Adipose tissue (tissue), 3 donors: ENCODE measurements around the gene SPNS2. TPM values are rescaled to one million over a fixed set of nuclear protein-coding genes. Genes with fewer than 3 reads are reported as not detected.

ENCODE experiments used
- H3K27ac ChIP-seq: one replicate; pipeline ENCODE4 v1.5.1; 2013; ENCODE audit warnings: low read depth, low read length
- WGBS, 3 donors: extraction: QIAGEN DNeasy Blood & Tissue Kit; methylation state at CpG; one replicate each; pipeline ENCODE4 v1.1.7; 2013; 5-methylcytosine and 5-hydroxymethylcytosine counted together
- polyA plus RNA-seq, 3 donors: library from polyadenylated mRNA; stranded (reverse); fragments of 200-250 nt; gene quantifications; one replicate each; pipeline ENCODE4 v1.2.3, GENCODE V29; 2013
- donor health status: healthy with polysubstance abuse.
- donor health status: Bipolar disorder and iron deficiency.
- donor health status: healthy.

Gene SPNS2
- polyA plus RNA-seq, 3 donors = 13.5 to 32.8 (median 26.9) TPM

DNA sequence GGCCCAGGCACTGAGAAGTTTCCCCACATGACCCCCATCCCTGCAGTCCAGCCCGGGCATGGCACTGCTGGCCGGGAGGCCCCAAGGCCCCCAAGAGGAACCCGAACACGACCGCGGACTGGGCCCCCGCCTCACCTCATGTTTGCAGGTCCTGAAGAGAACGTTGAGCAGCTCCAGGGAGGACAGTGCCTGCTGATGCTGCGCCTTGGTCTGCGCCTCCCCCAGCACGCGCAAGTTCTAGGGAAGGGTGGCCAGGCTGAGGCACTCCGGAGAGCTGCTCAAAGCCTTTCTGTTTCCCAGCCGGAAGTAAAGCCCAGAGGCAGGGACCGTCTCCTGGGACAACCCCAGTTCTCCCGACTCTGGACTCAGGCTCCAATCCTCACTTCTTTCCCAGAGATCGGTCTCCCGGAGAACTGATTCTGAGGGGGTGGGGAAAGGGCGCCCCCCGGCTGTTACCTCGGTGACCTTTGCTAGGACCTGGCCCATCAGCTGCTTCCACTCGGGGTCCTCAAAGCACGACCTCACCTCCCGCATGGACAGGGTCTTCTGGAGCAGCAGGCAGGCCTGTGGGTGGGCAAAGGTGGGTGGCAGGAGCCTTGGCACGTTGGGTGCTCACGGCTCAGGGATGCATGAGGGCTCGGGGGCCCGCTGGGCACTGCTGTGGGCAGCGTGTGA, 42.8 kb downstream of the SPNS2 start:
- 64 to 78% (median 67%) methylated on average over 29 of the region's 29 CpGs for WGBS, 3 donors
- no peak overlapping the region for H3K27ac ChIP-seq

DNA sequence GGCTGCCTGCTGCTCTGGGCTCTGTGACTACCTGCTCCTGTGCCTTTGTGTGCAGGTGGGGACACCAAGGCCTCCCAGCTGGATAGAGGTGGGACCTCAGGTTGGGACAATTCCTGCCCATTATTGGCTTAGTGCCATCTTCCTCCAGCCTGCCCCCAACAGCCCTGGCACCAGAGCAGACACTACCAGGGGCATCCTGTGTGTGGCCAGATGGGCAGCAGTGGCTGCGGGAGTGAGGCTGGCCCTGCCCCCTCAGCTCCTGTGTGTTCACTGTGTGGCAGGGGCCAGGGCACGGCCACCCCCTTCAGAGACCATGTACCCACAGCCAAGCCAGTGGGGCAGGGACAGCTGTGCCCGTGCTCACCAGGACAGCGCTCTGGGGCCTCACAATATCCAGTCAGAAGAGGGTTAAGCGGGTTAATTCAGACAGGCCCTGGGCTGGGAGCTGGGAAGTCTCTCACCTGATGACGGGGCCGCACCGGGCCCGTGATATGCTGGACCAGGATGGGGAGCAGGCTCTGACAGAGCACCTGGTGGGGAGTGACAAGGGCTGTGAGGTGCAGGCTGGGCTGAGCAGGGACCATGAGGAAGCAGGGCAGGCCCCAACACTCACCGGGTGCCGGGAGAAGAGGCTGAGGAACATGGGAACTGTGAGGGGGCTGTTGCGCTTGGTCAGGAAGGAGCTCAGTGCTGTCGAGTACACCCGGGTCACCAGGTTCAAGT, 43.5 kb downstream of the SPNS2 start:
- H3K27ac ChIP-seq = no peak overlapping the region
- 90 to 95% (median 92%) methylated on average over 14 of the region's 14 CpGs for WGBS, 3 donors

DNA sequence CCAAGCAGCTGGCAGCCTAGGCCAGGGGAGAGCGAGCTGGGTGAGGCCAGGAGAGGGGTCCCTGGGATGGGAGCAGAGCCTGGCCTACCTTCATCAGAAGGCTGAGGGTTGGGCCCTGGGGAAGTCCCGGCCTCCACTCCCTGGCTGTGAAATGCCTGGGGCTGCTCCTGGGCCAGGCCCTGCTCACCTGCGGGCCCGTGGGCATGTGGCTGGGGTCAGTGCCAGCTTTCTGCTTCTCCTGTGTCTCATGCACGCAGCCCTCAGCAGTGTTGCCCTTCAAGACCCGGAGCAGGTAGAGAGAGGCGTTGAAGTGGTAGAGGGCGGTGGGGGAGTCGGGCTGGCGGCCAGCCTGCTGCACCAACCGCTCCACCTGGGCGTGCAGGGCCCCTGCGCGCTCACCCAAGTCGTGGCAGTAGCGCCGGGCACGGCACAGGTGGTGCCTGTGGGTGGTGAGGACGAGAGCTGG, 44.1 kb downstream of the SPNS2 start:
- H3K27ac ChIP-seq = no peak overlapping the region
- WGBS, 3 donors = 91 to 95% (median 94%) methylated on average over 19 of the region's 19 CpGs

DNA sequence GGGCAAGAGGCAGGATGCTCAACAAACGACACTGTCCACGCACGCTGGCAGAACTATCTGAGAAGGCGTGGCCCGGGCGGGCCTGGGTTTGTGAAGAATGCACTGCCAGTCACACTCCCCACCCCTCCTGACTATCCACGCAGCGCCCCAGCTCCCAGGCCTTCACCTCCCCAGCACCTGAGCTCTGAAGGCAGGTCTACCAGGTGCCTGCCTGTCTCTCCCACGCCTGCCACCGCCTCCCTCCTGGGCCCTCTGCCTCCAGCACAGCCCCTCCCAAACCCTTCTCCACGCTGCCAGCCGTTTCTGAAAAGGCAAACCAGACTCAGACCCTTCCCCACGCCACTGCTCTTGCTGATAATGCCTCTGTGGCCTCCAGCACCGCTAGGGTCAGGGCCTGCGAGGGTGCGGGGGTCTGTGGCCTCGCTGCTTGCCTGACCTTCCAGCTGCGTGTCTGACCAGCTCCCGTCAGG, 44.9 kb downstream of the SPNS2 start:
- 81 to 89% (median 82%) methylated on average over 18 to 19 of the region's 19 CpGs for WGBS, 3 donors
- no peak overlapping the region for H3K27ac ChIP-seq

- H3K27ac ChIP-seq = no peak overlapping the region
- 91 to 95% (median 94%) methylated on average over 34 to 37 of the region's 37 CpGs for WGBS, 3 donors
These were observed 45.7 kb downstream of the SPNS2 start for GRCh38 chr17:4544135-4544950.

- WGBS, 3 donors = 84 to 93% (median 86%) methylated on average over 16 to 18 of the region's 18 CpGs
- H3K27ac ChIP-seq = no peak overlapping the region
These were observed 46.2 kb downstream of the SPNS2 start for GRCh38 chr17:4544951-4545216.

DNA sequence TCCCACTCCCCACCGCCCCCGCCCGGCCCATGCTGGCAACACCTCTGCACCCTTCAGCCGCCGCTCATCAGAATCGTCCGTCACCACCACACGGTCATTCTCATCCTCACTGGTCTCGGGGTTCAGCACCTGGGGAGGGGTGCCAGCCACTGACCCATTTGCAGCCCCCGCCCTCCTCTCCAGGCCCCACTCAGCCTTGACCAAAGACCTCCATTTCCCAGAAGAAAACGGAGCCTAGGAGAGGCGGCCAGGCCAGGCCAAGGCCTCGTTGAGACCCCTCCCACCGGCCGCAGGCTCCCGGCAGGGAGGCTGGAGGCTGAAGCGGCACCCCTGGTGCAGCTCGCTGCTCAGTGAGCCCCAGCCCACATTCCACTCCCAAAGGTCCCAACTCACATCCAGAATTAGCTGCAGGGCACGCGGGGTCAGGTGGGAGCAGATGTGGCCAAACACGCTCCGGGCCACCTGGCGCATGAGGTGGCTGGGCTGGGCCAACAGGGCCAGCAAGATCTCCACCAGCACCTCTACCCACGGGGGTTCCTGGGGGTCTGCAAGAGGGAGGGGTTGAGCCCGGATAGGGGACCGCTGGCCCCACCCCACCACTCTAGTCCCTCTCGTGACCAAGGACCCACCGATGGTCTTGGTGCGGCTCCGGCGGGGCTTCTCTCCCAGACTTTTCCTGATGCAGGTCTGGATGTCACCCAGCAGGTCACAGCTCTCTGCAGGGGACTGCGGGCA, 46.7 kb downstream of the SPNS2 start:
- 88 to 92% (median 91%) methylated on average over 32 of the region's 32 CpGs for WGBS, 3 donors
- H3K27ac ChIP-seq = no peak overlapping the region

DNA sequence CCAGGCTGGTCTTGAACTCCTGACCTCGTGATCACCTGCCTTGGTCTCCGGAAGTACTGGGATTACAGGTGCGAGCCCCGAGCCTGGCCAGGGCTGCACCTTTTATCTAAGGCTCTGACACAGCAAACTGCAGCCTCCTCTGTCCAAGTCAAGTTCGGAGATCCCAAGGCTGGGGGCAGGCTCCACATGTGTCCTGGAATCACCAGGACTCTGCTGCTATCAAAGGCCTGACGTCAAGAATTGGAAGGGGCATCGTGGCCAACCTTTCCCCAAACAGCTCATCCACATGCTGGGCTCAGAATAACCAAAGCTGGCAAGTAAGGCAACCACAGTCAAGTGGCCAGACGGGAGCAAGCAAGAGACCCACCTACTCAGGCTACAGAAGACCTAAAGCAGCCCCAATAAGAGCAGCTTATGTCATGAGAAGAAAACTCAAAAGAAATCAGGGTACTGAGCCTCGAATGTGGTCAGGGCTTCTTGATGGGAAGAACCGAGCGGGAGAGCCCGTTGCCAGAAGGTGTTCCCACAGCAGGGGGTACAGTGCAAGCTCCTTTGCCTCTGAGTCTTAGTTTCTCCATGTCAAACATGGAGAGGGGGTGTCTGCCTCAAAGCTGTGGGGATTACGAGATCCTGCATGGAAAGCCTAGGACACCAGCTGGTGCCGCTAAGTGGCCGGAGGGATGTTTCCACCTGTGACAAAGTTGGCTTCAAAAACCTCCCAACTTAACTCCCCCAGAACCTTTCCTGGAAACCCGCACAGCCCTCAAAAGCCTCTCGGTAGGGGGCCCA, 48.6 kb downstream of the SPNS2 start:
- no peak overlapping the region for H3K27ac ChIP-seq
- 90 to 95% (median 94%) methylated on average over 17 of the region's 17 CpGs for WGBS, 3 donors

GRCh38 chr17:4548061-4548461, 49.4 kb downstream of the SPNS2 start:
- whole genome bisulfite sequencing, 3 donors = 91 to 95% (median 92%) methylated on average over 18 of the region's 18 CpGs
- no peak overlapping the region for H3K27ac ChIP-seq

DNA sequence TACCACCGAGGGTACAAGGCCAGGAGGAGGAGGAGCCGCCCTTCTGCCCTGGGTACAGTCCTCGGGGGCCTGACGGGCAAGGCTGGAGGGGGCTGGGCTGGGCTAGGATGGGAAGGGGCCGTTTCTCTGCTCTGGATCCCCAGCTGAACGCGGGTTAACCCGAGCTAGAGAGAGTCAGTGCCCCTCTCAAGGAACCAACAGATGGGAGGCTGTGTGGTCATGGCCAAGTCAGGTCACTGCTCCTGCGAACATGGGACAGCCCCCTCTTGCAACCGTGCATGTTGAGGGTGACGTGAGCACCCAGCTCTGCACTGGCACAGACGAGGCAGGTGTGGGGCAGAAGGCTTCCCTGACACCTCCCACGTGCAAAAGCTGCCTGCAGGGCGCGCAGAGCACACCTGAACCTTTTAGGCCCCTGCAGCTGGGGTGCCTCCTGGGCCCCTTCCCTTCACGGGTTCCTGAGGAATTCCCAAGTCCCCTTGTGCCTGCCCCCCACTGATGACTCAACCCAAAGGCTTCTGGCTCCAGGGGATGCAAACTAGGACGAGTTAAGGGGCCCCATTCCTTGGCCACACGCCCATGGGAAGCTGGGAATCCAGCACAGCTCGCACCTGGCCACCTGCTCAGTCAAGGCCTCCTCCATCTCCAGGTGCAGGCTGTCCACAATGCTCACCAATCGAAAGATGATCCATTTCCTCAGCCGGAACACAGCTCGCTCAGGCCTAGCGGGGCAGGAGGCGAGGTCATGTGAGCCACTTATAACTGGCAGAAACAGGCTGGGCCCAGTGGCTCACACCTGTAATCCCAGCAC, 50.2 kb downstream of the SPNS2 start:
- no peak overlapping the region for H3K27ac ChIP-seq
- WGBS, 3 donors = 76 to 89% (median 84%) methylated on average over 24 of the region's 24 CpGs

DNA sequence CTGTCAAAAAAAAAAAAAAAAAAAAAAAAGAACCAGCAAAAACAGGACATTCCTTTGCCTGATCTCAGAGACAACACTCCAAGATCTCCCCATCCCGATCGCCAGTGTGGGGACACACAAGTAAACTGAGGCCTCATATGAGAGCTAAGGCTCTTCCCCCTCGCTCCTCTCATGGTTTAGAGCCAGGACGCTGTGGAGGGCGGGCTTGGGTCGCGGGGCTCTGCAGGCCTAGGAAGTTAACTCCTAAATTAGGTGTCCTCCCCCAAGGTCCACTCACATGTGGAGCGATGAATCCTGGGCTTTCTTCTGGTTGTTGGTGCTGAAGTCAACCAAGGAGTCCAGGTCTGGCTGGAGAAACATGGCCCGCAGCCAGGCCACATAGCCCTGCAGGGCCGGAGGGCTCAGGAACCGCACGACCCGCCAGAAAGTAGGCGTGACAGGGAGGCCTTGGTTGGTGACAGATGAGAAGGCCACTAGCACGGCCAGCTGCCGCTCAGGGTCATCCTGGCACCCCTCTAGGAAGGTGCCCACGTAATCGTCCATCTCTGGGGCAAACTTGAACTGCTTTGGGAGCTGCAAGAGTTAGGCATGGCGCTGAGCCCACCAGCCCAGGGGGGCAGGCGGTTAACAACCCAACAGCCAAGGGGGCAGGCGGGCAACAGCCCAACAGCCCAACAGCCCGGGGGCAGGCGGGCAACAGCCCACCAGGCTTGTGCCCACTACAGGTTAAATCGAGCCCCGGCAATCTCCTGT, 51.3 kb downstream of the SPNS2 start:
- no peak overlapping the region for H3K27ac ChIP-seq
- whole genome bisulfite sequencing, 3 donors = 79 to 93% (median 93%) methylated on average over 23 to 25 of the region's 25 CpGs

GRCh38 chr17:4550534-4551039, 51.9 kb downstream of the SPNS2 start:
- H3K27ac ChIP-seq = no peak overlapping the region
- WGBS, 3 donors = 93 to 96% (median 95%) methylated on average over 16 of the region's 16 CpGs

DNA sequence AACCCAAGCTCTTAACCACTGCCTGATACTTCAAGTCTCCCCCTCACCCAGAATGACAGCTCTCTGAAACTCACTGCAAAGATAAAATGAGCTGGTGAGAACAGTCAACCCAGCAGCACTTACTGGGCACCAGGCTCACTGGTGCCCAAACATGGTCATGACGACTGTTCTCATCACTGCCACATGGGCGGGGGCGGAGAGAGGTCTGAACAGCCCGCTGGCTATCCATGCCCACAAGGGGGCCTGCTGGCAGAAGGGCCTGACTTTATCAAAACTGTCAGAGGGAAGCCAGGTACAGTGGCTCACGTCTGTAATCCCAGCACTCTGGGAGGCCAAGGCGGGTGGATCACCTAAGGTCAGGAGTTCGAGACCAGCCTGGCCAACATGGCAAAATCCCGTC, 52.5 kb downstream of the SPNS2 start:
- WGBS, 3 donors = 86 to 91% (median 88%) methylated on average over 8 of the region's 8 CpGs
- H3K27ac ChIP-seq = no peak overlapping the region

DNA sequence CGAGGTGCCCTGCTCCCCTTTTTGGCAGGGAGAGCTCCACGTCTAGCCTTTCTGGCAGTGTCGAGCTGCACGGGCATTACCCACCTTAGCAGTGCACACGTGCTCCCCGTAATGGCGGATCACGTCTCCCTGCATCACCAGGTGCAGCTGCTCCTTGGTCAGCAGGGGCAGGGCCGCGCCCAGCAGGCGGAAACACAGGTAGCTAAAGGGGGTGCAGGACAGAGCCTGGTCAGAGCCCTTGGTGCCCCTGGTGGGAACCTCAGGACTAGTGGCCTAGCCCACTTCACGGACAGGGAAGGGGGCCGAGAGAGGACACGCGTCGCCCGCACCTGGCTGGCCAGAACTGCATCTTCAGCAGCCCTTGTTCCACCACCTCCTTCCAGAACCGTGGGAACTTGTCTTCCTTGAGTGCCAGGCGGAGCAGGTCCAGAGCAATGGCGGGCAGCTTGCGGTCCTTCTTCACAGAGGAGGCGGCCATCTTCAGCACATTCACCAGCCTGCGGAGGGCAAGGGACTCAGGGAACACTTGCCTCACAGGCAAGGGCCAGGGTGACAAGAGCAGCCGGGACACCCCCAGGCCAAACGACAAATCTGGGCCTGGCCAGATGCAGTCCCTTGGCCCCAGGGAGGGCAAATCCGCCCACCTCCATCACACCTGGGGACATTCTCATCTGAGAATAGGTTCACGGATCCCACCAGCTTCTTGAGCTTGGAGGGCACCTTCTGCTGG, 53.3 kb downstream of the SPNS2 start:
- no peak overlapping the region for H3K27ac ChIP-seq
- WGBS, 3 donors = 95 to 96% (median 96%) methylated on average over 27 of the region's 27 CpGs

DNA sequence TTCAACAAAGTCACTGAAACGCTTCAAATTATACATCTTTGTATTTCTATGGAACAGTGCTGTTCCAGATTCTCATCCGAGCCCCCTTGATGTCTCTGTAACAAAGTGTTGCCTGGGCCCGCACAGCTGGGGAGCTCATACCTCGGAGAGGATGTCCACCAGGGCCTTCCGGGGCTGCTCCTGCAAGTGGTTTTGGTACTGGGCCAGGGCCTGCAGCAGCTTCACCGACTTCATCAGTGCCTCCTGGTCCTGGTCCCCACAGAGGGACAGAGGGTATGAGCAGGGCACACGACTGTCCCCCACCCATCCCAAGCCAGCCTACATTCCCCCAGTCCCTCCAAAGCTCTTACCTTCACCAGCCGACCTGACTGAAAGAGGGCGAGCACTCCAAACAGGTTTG, 55.0 kb downstream of the SPNS2 start:
- WGBS, 3 donors = 77 to 83% (median 83%) methylated on average over 9 of the region's 9 CpGs
- H3K27ac ChIP-seq = no peak overlapping the region
